A549 (cell line): ENCODE measurements around the gene MAGEF1. TPM values are rescaled to one million over a fixed set of nuclear protein-coding genes. Genes with fewer than 3 reads are reported as not detected.

Experiments used
- ATAC-seq, 2 experiments: fragments of 200-7000 bp in 1 of 2; fragments of >200 bp in 1 of 2; cut with Nextera tagmentation in 1 of 2; cut with Tn5 transposase in 1 of 2; 3 replicates each; pipeline versions ENCODE4 v1.8.0 to v1.9.1; 2018 to 2020; ENCODE audit warnings: mild to moderate bottlenecking in 1 of 2, moderate library complexity in 1 of 2
- CTCF ChIA-PET: fragments of 300-600 bp; sonication (Branson Sonifier 250); formaldehyde crosslinking; extraction: SDS; loops from one replicate; lab custom pipeline; 2021; ENCODE audit warnings: antibody characterized with exemption, inconsistent platforms; lab: Yijun Ruan, JAX
- POLR2A ChIA-PET: fragments of 350-600 bp; formaldehyde crosslinking; extraction: SDS; loops from one replicate; lab custom pipeline; 2021; ENCODE audit warnings: antibody characterized with exemption, inconsistent platforms; lab: Yijun Ruan, JAX
- DNase-seq, 2 experiments: peaks; one replicate each; pipeline versions ENCODE4 v3.0.0 to v3.0.0-alpha.2; 2011 to 2016; ENCODE audit warnings: low read depth in 1 of 2, low spot score in 1 of 2
- FAIRE-seq: peaks from 2 replicates; lab custom pipeline; 2011; peaks lifted over from hg19 to GRCh38; lab: Jason Lieb, UNC
- H3K27ac ChIP-seq, 2 experiments: fragments of >200 bp; sonication (Bioruptor Twin); formaldehyde crosslinking; 3 replicates each; pipeline ENCODE4 v1.5.1; 2016 to 2017
- H3K4me1 ChIP-seq: fragments of >200 bp; sonication (Bioruptor Twin); formaldehyde crosslinking; 3 replicates; pipeline ENCODE4 v1.6.1; 2016
- H3K4me2 ChIP-seq: fragments of >200 bp; sonication (Bioruptor Twin); formaldehyde crosslinking; 3 replicates; pipeline ENCODE4 v1.6.1; 2016
- H3K4me3 ChIP-seq: fragments of >200 bp; sonication (Bioruptor Twin); formaldehyde crosslinking; 3 replicates; pipeline ENCODE4 v1.5.1; 2016
- H3K9me3 ChIP-seq: fragments of >200 bp; sonication (Bioruptor Twin); formaldehyde crosslinking; 3 replicates; pipeline ENCODE4 v1.6.1; 2016
- ATOH8 ChIP-seq: fragments of 250-450 bp; sonication (Bioruptor Pico); IDR thresholded peaks from 2 replicates; pipeline ENCODE4 v1.5.0; 2020; ENCODE audit warnings: low read depth, mild to moderate bottlenecking, moderate library complexity
- CBX8 ChIP-seq: fragments of 200-600 bp; sonication (generic); IDR thresholded peaks from 2 replicates; pipeline ENCODE4 v1.6.1; 2016
- CEBPB ChIP-seq, 2 experiments: fragments of >200 bp in 1 of 2; sonication (Bioruptor Twin) in 1 of 2; formaldehyde crosslinking in 1 of 2; IDR thresholded peaks; 2 replicates each; pipeline ENCODE4 v1.6.1; 2012 to 2016
- CHD2 ChIP-seq: fragments of 150-350 bp; IDR thresholded peaks from 2 replicates; pipeline ENCODE4 v1.6.1; 2014; ENCODE audit warnings: low read length; ENCODE audit not compliant: partially characterized antibody
- EHF ChIP-seq: fragments of 250-450 bp; sonication (Bioruptor Pico); IDR thresholded peaks from 2 replicates; pipeline ENCODE4 v1.5.0; 2020; ENCODE audit warnings: mild to moderate bottlenecking
- FOSL2 ChIP-seq, 2 experiments: fragments of 450-650 bp in 1 of 2; fragments of >200 bp in 1 of 2; sonication (Bioruptor Twin) in 1 of 2; formaldehyde crosslinking; IDR thresholded peaks; 2 replicates each; pipeline versions ENCODE4 v1.5.0 to v1.6.1; 2016 to 2020; ENCODE audit warnings: mild to moderate bottlenecking in 1 of 2, moderate library complexity in 1 of 2
- GATA3 ChIP-seq: IDR thresholded peaks from 2 replicates; pipeline ENCODE4 v1.6.1; 2012; ENCODE audit warnings: borderline replicate concordance
- HDAC2 ChIP-seq: fragments of 200-600 bp; sonication (generic); IDR thresholded peaks from 2 replicates; pipeline ENCODE4 v1.6.1; 2016
- HOXB5 ChIP-seq: fragments of 250-450 bp; sonication (Bioruptor Pico); IDR thresholded peaks from 2 replicates; pipeline ENCODE4 v1.5.0; 2020; ENCODE audit warnings: mild to moderate bottlenecking, moderate library complexity
- JUN ChIP-seq, 2 experiments: fragments of >200 bp; sonication (Bioruptor Twin); formaldehyde crosslinking; IDR thresholded peaks; 2 replicates in 1 of 2; 3 replicates in 1 of 2; pipeline ENCODE4 v1.6.1; 2016 to 2017
- KDM1A ChIP-seq: fragments of 200-600 bp; sonication (generic); IDR thresholded peaks from 2 replicates; pipeline ENCODE4 v1.6.1; 2016; ENCODE audit warnings: low read depth, mild to moderate bottlenecking
- MYC ChIP-seq: IDR thresholded peaks from 2 replicates; pipeline ENCODE4 v1.6.1; 2012; ENCODE audit warnings: mild to moderate bottlenecking, inconsistent platforms, low read length, improper control_type of control experiment, borderline replicate concordance
- NFE2L2 ChIP-seq: fragments of 150-350 bp; conservative IDR thresholded peaks from 2 replicates; pipeline ENCODE4 v1.6.1; 2014; ENCODE audit warnings: low read length
- NPAS2 ChIP-seq: fragments of 250-450 bp; sonication (Bioruptor Pico); IDR thresholded peaks from 2 replicates; pipeline ENCODE4 v1.8.0; 2022; ENCODE audit warnings: mild to moderate bottlenecking, moderate library complexity, borderline replicate concordance
- POLR2AphosphoS2 ChIP-seq: conservative IDR thresholded peaks from 2 replicates; pipeline ENCODE4 v1.6.1; 2012; ENCODE audit warnings: low read length, improper control_type of control experiment, inconsistent platforms
- RNF2 ChIP-seq: fragments of 200-600 bp; sonication (generic); IDR thresholded peaks from 2 replicates; pipeline ENCODE4 v1.6.1; 2016; ENCODE audit warnings: low read depth, mild to moderate bottlenecking, antibody characterized with exemption, moderate library complexity, borderline replicate concordance
- SMC3 ChIP-seq: fragments of >200 bp; sonication (Bioruptor Twin); formaldehyde crosslinking; IDR thresholded peaks from 3 replicates; pipeline ENCODE4 v1.6.1; 2018; ENCODE audit warnings: inconsistent platforms
- SREBF2 ChIP-seq: fragments of 450-650 bp; IDR thresholded peaks from 2 replicates; pipeline ENCODE4 v1.6.1; 2014; ENCODE audit warnings: mild to moderate bottlenecking, moderate library complexity
- TFCP2L1 ChIP-seq: fragments of 250-450 bp; sonication (Bioruptor Pico); IDR thresholded peaks from 2 replicates; pipeline ENCODE4 v1.5.0; 2021; ENCODE audit warnings: mild to moderate bottlenecking
- USF2 ChIP-seq: fragments of 450-650 bp; IDR thresholded peaks from 2 replicates; pipeline ENCODE4 v1.6.1; 2014; ENCODE audit warnings: antibody characterized with exemption
- ZC3H11A ChIP-seq: fragments of 450-650 bp; IDR thresholded peaks from 2 replicates; pipeline ENCODE4 v1.6.1; 2014; ENCODE audit warnings: antibody characterized with exemption, mild to moderate bottlenecking
- ZSCAN20 ChIP-seq: fragments of 250-450 bp; sonication (Bioruptor Pico); IDR thresholded peaks from 2 replicates; pipeline ENCODE4 v1.8.0; 2022; ENCODE audit warnings: mild to moderate bottlenecking, moderate library complexity
- WGBS: methylation state at CpG from one replicate; pipeline ENCODE4 v1.1.6; 2017; ENCODE audit errors: missing lambda C conversion rate; 5-methylcytosine and 5-hydroxymethylcytosine counted together
- polyA plus RNA-seq, 4 experiments: library from polyadenylated mRNA; depleted of rRNA in 3 of 4; stranded (reverse); fragments of >200 nt; fragmentation: RNase III in 1 of 4; extraction: RNeasy Plus Mini Kit Qiagen cat#74134 plus additional on column Dnase treatment in 1 of 4; gene quantifications; 2 replicates in 3 of 4; 3 replicates in 1 of 4; pipeline ENCODE4 v1.2.3, GENCODE V29; 2011 to 2017
- TF ChIP-seq, protein P1 (sequence below): IDR thresholded peaks from 2 replicates; pipeline ENCODE4 v1.6.1; 2012
- TF ChIP-seq, protein P2 (sequence below): fragments of 200-600 bp; sonication (generic); IDR thresholded peaks from 2 replicates; pipeline ENCODE4 v1.6.1; 2016; ENCODE audit warnings: antibody characterized with exemption, mild to moderate bottlenecking, moderate library complexity
- TF ChIP-seq, protein P3 (sequence below): fragments of >200 bp; sonication (Bioruptor Twin); formaldehyde crosslinking; IDR thresholded peaks from 2 replicates; pipeline ENCODE4 v1.6.1; 2016

MAGEF1 gene
- polyA plus RNA-seq, 2 of the 4 experiments (the other 2 are of a cell fraction): 19.6 to 30.8 TPM

GRCh38 chr3:184666442-184666841, 45.4 kb downstream of the MAGEF1 start:
- ATAC-seq (no peak), DNase-seq (no peak), FAIRE-seq (no peak)
- Histone ChIP-seq H3K4me1 (no peaks in the 10 kb centered on the region), H3K4me2 (no peak overlapping the region), H3K4me3 (no peak overlapping the region), H3K9me3 (no peaks in the 10 kb centered on the region), H3K27ac (no peak overlapping the region)
- ChIA-PET CTCF (interaction anchor here (1.1 kb wide), 1 partner anchor 105 kb away, joined by 3 read pairs; the partner anchor contains the start of gene EPHB3), POLR2A (no interaction called here)
- TF ChIP-seq ZC3H11A (no peak), NFE2L2 (no peak), POLR2AphosphoS2 (no peak), CEBPB (IDR thresholded peaks at IDR 0.05) (no peak), HDAC2 (no peak), JUN (IDR thresholded peaks at IDR 0.05) (no peak), HOXB5 (CRISPR knock-in tag) (no peak), SMC3 (no peak), CHD2 (no peak), TFCP2L1 (no peak)
- TF ChIP-seq, protein P1, sequence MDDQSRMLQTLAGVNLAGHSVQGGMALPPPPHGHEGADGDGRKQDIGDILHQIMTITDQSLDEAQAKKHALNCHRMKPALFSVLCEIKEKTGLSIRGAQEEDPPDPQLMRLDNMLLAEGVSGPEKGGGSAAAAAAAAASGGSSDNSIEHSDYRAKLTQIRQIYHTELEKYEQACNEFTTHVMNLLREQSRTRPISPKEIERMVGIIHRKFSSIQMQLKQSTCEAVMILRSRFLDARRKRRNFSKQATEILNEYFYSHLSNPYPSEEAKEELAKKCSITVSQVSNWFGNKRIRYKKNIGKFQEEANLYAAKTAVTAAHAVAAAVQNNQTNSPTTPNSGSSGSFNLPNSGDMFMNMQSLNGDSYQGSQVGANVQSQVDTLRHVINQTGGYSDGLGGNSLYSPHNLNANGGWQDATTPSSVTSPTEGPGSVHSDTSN: no peak
- TF ChIP-seq, protein P2, sequence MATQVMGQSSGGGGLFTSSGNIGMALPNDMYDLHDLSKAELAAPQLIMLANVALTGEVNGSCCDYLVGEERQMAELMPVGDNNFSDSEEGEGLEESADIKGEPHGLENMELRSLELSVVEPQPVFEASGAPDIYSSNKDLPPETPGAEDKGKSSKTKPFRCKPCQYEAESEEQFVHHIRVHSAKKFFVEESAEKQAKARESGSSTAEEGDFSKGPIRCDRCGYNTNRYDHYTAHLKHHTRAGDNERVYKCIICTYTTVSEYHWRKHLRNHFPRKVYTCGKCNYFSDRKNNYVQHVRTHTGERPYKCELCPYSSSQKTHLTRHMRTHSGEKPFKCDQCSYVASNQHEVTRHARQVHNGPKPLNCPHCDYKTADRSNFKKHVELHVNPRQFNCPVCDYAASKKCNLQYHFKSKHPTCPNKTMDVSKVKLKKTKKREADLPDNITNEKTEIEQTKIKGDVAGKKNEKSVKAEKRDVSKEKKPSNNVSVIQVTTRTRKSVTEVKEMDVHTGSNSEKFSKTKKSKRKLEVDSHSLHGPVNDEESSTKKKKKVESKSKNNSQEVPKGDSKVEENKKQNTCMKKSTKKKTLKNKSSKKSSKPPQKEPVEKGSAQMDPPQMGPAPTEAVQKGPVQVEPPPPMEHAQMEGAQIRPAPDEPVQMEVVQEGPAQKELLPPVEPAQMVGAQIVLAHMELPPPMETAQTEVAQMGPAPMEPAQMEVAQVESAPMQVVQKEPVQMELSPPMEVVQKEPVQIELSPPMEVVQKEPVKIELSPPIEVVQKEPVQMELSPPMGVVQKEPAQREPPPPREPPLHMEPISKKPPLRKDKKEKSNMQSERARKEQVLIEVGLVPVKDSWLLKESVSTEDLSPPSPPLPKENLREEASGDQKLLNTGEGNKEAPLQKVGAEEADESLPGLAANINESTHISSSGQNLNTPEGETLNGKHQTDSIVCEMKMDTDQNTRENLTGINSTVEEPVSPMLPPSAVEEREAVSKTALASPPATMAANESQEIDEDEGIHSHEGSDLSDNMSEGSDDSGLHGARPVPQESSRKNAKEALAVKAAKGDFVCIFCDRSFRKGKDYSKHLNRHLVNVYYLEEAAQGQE: no peak
- WGBS: 62% methylated on average over 9 of the region's 9 CpGs

GRCh38 chr3:184665101-184665500, 46.8 kb downstream of the MAGEF1 start:
- ATAC-seq (no peak), DNase-seq (no peak), FAIRE-seq (no peak)
- no peaks in the 10 kb centered on the region for H3K9me3 ChIP-seq
- H3K4me2 ChIP-seq: no peak overlapping the region
- H3K4me3 ChIP-seq: no peak overlapping the region
- POLR2A ChIA-PET: no interaction called here
- no peaks in the 10 kb centered on the region for H3K4me1 ChIP-seq
- TF ChIP-seq CBX8 (no peak), GATA3 (no peak), RNF2 (no peak), SREBF2 (no peak), EHF (CRISPR knock-in tag) (no peak), MYC (no peak), ZSCAN20 (CRISPR knock-in tag) (no peak)
- TF ChIP-seq, protein P3, sequence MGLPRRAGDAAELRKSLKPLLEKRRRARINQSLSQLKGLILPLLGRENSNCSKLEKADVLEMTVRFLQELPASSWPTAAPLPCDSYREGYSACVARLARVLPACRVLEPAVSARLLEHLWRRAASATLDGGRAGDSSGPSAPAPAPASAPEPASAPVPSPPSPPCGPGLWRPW: no peak
- CTCF ChIA-PET: interaction anchor here (1.0 kb wide), 1 partner anchor 23 kb away, joined by 4 read pairs; no protein-coding TSS in a partner anchor
- WGBS: 76% methylated on average over 10 of the region's 10 CpGs
- no peak overlapping the region for H3K27ac ChIP-seq

DNA sequence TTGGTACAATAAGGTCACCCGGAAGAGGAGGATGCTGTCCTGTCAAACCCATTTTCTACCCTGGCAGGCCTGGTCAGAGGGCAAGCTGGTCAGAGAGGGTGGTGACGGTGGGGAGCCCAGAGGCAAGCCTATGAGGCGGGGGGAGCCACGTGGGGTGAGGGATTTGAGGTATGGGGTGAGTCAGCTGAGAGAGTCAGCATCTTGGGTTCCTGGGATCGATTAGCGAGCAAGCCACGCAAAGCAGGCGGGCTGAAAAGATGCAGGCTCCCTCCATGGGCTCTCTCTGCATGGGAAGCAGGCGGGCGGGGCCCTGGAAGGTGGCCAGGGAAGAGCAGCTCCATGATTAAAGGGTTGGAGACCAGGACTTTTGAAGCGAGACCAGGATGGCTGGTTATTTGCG, 48.1 kb downstream of the MAGEF1 start:
- ATAC-seq (no peak), DNase-seq (no peak), FAIRE-seq (no peak)
- Histone ChIP-seq H3K27ac (no peak overlapping the region), H3K4me3 (no peak overlapping the region), H3K9me3 (no peaks in the 10 kb centered on the region), H3K4me1 (no peaks in the 10 kb centered on the region), H3K4me2 (no peak overlapping the region)
- POLR2A ChIA-PET: no interaction called here
- 75% methylated on average over 8 of the region's 12 CpGs for WGBS
- TF ChIP-seq HDAC2 (no peak), NPAS2 (no peak), FOSL2 (IDR thresholded peaks at IDR 0.05) (no peak), FOSL2 (CRISPR knock-in tag; IDR thresholded peaks at IDR 0.05) (no peak), USF2 (no peak), ATOH8 (no peak), KDM1A (no peak)
- TF ChIP-seq, protein P1: no peak
- TF ChIP-seq, protein P3: no peak
- CTCF ChIA-PET: no interaction called here
